ENCODE data around the gene ANKDD1B. TPM values are rescaled to one million over a fixed set of nuclear protein-coding genes. Genes with fewer than 3 reads are reported as not detected.
A peak's percentile ranks its signal among the peaks of the same experiment; 100 is the strongest.
"Not testable (repeated sequence)": the region's sequence is repeated elsewhere in the genome, so short reads cannot be mapped to it uniquely, and the experiment has no call there.

Gene ANKDD1B
- total RNA-seq, 2 experiments from 2014 or later = not detected

GRCh38 chr5:75672616-75673015 is 61.4 kb downstream of the ANKDD1B start:
- Mint-ChIP-seq H3K4me1 (peaks cover 36% of the 10 kb centered on the region), H3K27ac (no peak overlapping the region), H3K36me3 (peaks cover 34% of the 10 kb centered on the region), H3K9me3 (ENCODE audit: low read depth) (no peaks in the 10 kb centered on the region), H3K4me3 (no peak overlapping the region), H3K27me3 (no peaks in the 10 kb centered on the region)
- DNase-seq (no peak), ATAC-seq (no peak)
- CTCF ChIA-PET = interaction anchor here (1.3 kb wide), 1 partner anchor 8 kb away, joined by 3 read pairs; no protein-coding TSS in a partner anchor

- H3K4me3 Mint-ChIP-seq = no peak overlapping the region
- DNase-seq (no peak), ATAC-seq (no peak)
- CTCF ChIA-PET = no interaction called here
- H3K36me3 Mint-ChIP-seq = peaks cover 39% of the 10 kb centered on the region
- no peak overlapping the region for H3K27ac Mint-ChIP-seq
- H3K9me3 Mint-ChIP-seq (ENCODE audit: low read depth) = no peaks in the 10 kb centered on the region
- H3K4me1 Mint-ChIP-seq = peaks cover 14% of the 10 kb centered on the region
- H3K27me3 Mint-ChIP-seq = no peaks in the 10 kb centered on the region
These were observed 64.5 kb downstream of the ANKDD1B start for GRCh38 chr5:75675783-75676182.

- CTCF ChIA-PET = interaction anchor here (0.9 to 1.0 kb wide), 2 partner anchors 8 to 441 kb away, joined by 3 read pairs; partner anchors contain the start of gene ANKRD31
- Mint-ChIP-seq H3K27ac (peak overlapping the region; percentile 58), H3K4me1 (peaks cover 8% of the 10 kb centered on the region), H3K4me3 (no peak overlapping the region), H3K27me3 (no peaks in the 10 kb centered on the region), H3K9me3 (ENCODE audit: low read depth) (no peaks in the 10 kb centered on the region), H3K36me3 (peaks cover 25% of the 10 kb centered on the region)
- DNase-seq (no peak), ATAC-seq (no peak)
These were observed 66.4 kb downstream of the ANKDD1B start for GRCh38 chr5:75677607-75678006.

- H3K36me3 Mint-ChIP-seq = peaks cover 24% of the 10 kb centered on the region
- peak overlapping the region; percentile 30 for H3K27ac Mint-ChIP-seq
- H3K27me3 Mint-ChIP-seq = no peaks in the 10 kb centered on the region
- no peaks in the 10 kb centered on the region for H3K9me3 Mint-ChIP-seq (ENCODE audit: low read depth)
- DNase-seq (no peak), ATAC-seq (peak; percentile 70)
- H3K4me3 Mint-ChIP-seq = no peak overlapping the region
- H3K4me1 Mint-ChIP-seq = peaks cover 8% of the 10 kb centered on the region
- CTCF ChIA-PET = interaction anchor here (0.9 to 1.0 kb wide), 2 partner anchors 8 to 441 kb away, joined by 3 read pairs; partner anchors contain the start of gene ANKRD31
These were observed 66.9 kb downstream of the ANKDD1B start for GRCh38 chr5:75678155-75678554.

- Mint-ChIP-seq H3K9me3 (ENCODE audit: low read depth) (no peaks in the 10 kb centered on the region), H3K27ac (no peak overlapping the region), H3K27me3 (no peaks in the 10 kb centered on the region), H3K4me1 (peaks cover 8% of the 10 kb centered on the region), H3K36me3 (peaks cover 16% of the 10 kb centered on the region), H3K4me3 (no peak overlapping the region)
- CTCF ChIA-PET = interaction anchor here (0.6 to 3.4 kb wide), 14 partner anchors 9 to 445 kb away, joined by 3 to 20 read pairs (median 4); partner anchors contain the start of genes ANKRD31, HMGCR and POLK
- DNase-seq (no peak), ATAC-seq (no peak)
These were observed 70.0 kb downstream of the ANKDD1B start for GRCh38 chr5:75681125-75681830.

GRCh38 chr5:75685141-75685540 is 73.9 kb downstream of the ANKDD1B start:
- Mint-ChIP-seq H3K27ac (no peak overlapping the region), H3K27me3 (no peaks in the 10 kb centered on the region), H3K9me3 (ENCODE audit: low read depth) (no peaks in the 10 kb centered on the region)

GRCh38 chr5:75686480-75686879 is 75.2 kb downstream of the ANKDD1B start:
- Mint-ChIP-seq H3K9me3 (ENCODE audit: low read depth) (no peaks in the 10 kb centered on the region), H3K27ac (no peak overlapping the region), H3K4me1 (peaks cover 4% of the 10 kb centered on the region), H3K27me3 (no peaks in the 10 kb centered on the region), H3K4me3 (no peak overlapping the region), H3K36me3 (peaks cover 19% of the 10 kb centered on the region)
- CTCF ChIA-PET = interaction anchor here (1.3 kb wide), 1 partner anchor 31 kb away, joined by 3 read pairs; the partner anchor contains the start of gene POC5
- ATAC-seq (no peak), DNase-seq (no peak)

More at GRCh38 chr5:75685141-75685540, 73.9 kb downstream of the ANKDD1B start:
- H3K4me1 Mint-ChIP-seq = no peaks in the 10 kb centered on the region
- CTCF ChIA-PET = interaction anchor here (1.2 kb wide), 1 partner anchor 449 kb away, joined by 3 read pairs; no protein-coding TSS in a partner anchor
- peaks cover 16% of the 10 kb centered on the region for H3K36me3 Mint-ChIP-seq
- DNase-seq = no peak
- ATAC-seq = no peak
- no peak overlapping the region for H3K4me3 Mint-ChIP-seq

GRCh38 chr5:75690669-75691068 is 79.4 kb downstream of the ANKDD1B start:
- ATAC-seq (peak; percentile 66), DNase-seq (peak; percentile 69)
- no peak overlapping the region for H3K4me3 Mint-ChIP-seq
- peaks cover 6% of the 10 kb centered on the region for H3K4me1 Mint-ChIP-seq
- H3K36me3 Mint-ChIP-seq = peaks cover 29% of the 10 kb centered on the region
- H3K27me3 Mint-ChIP-seq = no peaks in the 10 kb centered on the region
- CTCF ChIA-PET = interaction anchor here (1.6 kb wide), 1 partner anchor 484 kb away, joined by 3 read pairs; no protein-coding TSS in a partner anchor
- H3K9me3 Mint-ChIP-seq (ENCODE audit: low read depth) = no peaks in the 10 kb centered on the region
- no peak overlapping the region for H3K27ac Mint-ChIP-seq

- CTCF ChIA-PET = no interaction called here
- Mint-ChIP-seq H3K4me3 (no peak overlapping the region), H3K27me3 (no peaks in the 10 kb centered on the region), H3K9me3 (ENCODE audit: low read depth) (no peaks in the 10 kb centered on the region), H3K36me3 (peaks cover 30% of the 10 kb centered on the region), H3K4me1 (peaks cover 8% of the 10 kb centered on the region), H3K27ac (no peak overlapping the region)
- ATAC-seq = no peak
- DNase-seq = no peak
These were observed 83.5 kb downstream of the ANKDD1B start for GRCh38 chr5:75694781-75695180.

GRCh38 chr5:75695472-75696351 is 84.5 kb downstream of the ANKDD1B start:
- H3K4me1 Mint-ChIP-seq; H3K27me3 Mint-ChIP-seq; ATAC-seq; CTCF ChIA-PET; H3K4me3 Mint-ChIP-seq; DNase-seq; H3K9me3 Mint-ChIP-seq (ENCODE audit: low read depth); H3K27ac Mint-ChIP-seq: not testable (repeated sequence)
- H3K36me3 Mint-ChIP-seq = peaks cover 30% of the 10 kb centered on the region

GRCh38 chr5:75701856-75702255 is 90.6 kb downstream of the ANKDD1B start:
- CTCF ChIA-PET = no interaction called here
- ATAC-seq (no peak), DNase-seq (no peak)
- H3K9me3 Mint-ChIP-seq (ENCODE audit: low read depth) = no peaks in the 10 kb centered on the region
- H3K36me3 Mint-ChIP-seq = peaks cover 36% of the 10 kb centered on the region
- H3K4me3 Mint-ChIP-seq = no peak overlapping the region
- peaks cover 3% of the 10 kb centered on the region for H3K4me1 Mint-ChIP-seq
- H3K27me3 Mint-ChIP-seq = no peaks in the 10 kb centered on the region
- no peak overlapping the region for H3K27ac Mint-ChIP-seq

- peaks cover 36% of the 10 kb centered on the region for H3K36me3 Mint-ChIP-seq
- peaks cover 9% of the 10 kb centered on the region for H3K4me1 Mint-ChIP-seq
- ATAC-seq (no peak), DNase-seq (no peak)
- CTCF ChIA-PET = no interaction called here
- no peaks in the 10 kb centered on the region for H3K9me3 Mint-ChIP-seq (ENCODE audit: low read depth)
- H3K4me3 Mint-ChIP-seq = no peak overlapping the region
- H3K27me3 Mint-ChIP-seq = no peaks in the 10 kb centered on the region
- H3K27ac Mint-ChIP-seq = no peak overlapping the region
These were observed 94.8 kb downstream of the ANKDD1B start for GRCh38 chr5:75706016-75706415.

GRCh38 chr5:75706775-75707174 is 95.5 kb downstream of the ANKDD1B start:
- Mint-ChIP-seq H3K4me3 (no peak overlapping the region), H3K4me1 (peaks cover 12% of the 10 kb centered on the region), H3K27ac (no peak overlapping the region), H3K9me3 (ENCODE audit: low read depth) (no peaks in the 10 kb centered on the region), H3K36me3 (peaks cover 37% of the 10 kb centered on the region), H3K27me3 (no peaks in the 10 kb centered on the region)
- DNase-seq = no peak
- ATAC-seq = no peak
- CTCF ChIA-PET = no interaction called here

All from activated CD8-positive, alpha-beta memory T cell treated with anti-CD3 and anti-CD28 coated beads, Interleukin-2, amount 10 ng/mL, durations not matched to agents 7 days and 5 days (primary cell).